SW480 (cell line): Measurements from ENCODE around the gene FOXF1.

ENCODE experiments used
- DNase-seq: peaks from one replicate; pipeline ENCODE4 v3.0.0-alpha.2; 2016; ENCODE audit warnings: low spot score

FOXF1 gene

GRCh38 chr16:86510465-86511261 is at the start of gene FOXF1:
TSS of gene FOXF1 (plus strand) at chr16:86510527. CDS start at chr16:86510570, 43 bp downstream.
- DNase-seq = no peak

- no peak for DNase-seq
Measured at GRCh38 chr16:86461037-86461436, 49.3 kb upstream of the FOXF1 start.

GRCh38 chr16:86462334-86463084 is 47.8 kb upstream of the FOXF1 start:
- DNase-seq = peak; percentile 8

GRCh38 chr16:86464044-86464443 is 46.3 kb upstream of the FOXF1 start:
- no peak for DNase-seq

GRCh38 chr16:86465434-86465833 is 44.9 kb upstream of the FOXF1 start:
- no peak for DNase-seq

GRCh38 chr16:86466696-86467406 is 43.5 kb upstream of the FOXF1 start:
- no peak for DNase-seq

GRCh38 chr16:86467490-86467889 is 42.8 kb upstream of the FOXF1 start:
- DNase-seq = no peak

- DNase-seq = no peak
Measured at GRCh38 chr16:86470964-86471363, 39.4 kb upstream of the FOXF1 start.

- no peak for DNase-seq
Measured at GRCh38 chr16:86471896-86472295, 38.4 kb upstream of the FOXF1 start.

GRCh38 chr16:86472366-86472765 is 38.0 kb upstream of the FOXF1 start:
- DNase-seq = no peak

- DNase-seq = peak; percentile 13
Measured at GRCh38 chr16:86476956-86477534, 33.3 kb upstream of the FOXF1 start.

- DNase-seq = no peak
Measured at GRCh38 chr16:86477642-86478041, 32.7 kb upstream of the FOXF1 start.

- DNase-seq = no peak
Measured at GRCh38 chr16:86478779-86479178, 31.5 kb upstream of the FOXF1 start.

GRCh38 chr16:86479419-86479818 is 30.9 kb upstream of the FOXF1 start:
- DNase-seq = peak; percentile 57

GRCh38 chr16:86480444-86480843 is 29.9 kb upstream of the FOXF1 start:
- DNase-seq = no peak

GRCh38 chr16:86481607-86482006 is 28.7 kb upstream of the FOXF1 start:
- no peak for DNase-seq

GRCh38 chr16:86484240-86484639 is 26.1 kb upstream of the FOXF1 start:
- no peak for DNase-seq

GRCh38 chr16:86485746-86486145 is 24.6 kb upstream of the FOXF1 start:
- no peak for DNase-seq

GRCh38 chr16:86490859-86491639 is 19.3 kb upstream of the FOXF1 start:
- peak; percentile 75 for DNase-seq

- peak; percentile 52 for DNase-seq
Measured at GRCh38 chr16:86491640-86492023, 18.7 kb upstream of the FOXF1 start.

- no peak for DNase-seq
Measured at GRCh38 chr16:86492267-86492960, 17.9 kb upstream of the FOXF1 start.
